Measurements from ENCODE around the gene HDAC4.

Gene HDAC4

DNA sequence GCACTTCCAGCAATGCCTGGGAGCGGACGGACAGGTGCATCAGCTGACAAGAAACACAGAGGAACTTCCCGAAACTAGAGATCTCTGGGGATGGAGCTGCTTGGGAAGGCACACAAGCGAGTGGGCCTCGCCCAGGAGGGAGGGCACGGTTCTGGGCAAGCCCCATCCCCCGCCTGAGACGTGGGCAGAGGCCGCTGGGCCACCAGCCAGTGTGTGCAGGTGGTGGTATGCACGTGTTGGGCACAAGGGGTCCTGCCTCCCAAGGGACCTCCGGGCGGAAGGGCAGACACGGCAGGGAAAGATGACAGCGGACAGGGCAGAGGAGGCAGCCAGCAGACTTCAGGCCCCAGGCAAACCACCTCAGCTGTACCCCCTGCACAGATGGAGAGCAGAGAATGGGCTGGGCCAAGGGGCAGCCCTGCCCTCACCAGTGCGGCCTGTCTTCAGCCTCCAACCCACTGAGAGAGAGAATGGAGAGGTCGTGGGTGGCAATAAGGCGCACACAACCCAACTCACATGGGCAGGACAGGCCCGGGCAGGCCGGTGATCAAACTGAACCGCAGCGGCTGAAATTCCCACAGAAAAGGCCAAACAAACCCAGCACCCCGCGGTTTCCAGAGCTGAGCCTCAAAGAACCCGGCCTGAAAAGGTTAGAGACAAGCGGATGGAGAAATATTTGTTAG, 51.2 kb downstream of the HDAC4 start:
- no peak for DNase-seq (ENCODE audit: low read depth in 1 of 2, low spot score in 1 of 2)
- in situ Hi-C loops (cut with HindIII; ENCODE audit: low pct_unique_long_range_greater_than_20kb, low sequenced_read_pairs): no loop called here
- TF ChIP-seq JUND (IDR thresholded peaks at IDR 0.05; ENCODE audit: low read depth): no peak

DNA sequence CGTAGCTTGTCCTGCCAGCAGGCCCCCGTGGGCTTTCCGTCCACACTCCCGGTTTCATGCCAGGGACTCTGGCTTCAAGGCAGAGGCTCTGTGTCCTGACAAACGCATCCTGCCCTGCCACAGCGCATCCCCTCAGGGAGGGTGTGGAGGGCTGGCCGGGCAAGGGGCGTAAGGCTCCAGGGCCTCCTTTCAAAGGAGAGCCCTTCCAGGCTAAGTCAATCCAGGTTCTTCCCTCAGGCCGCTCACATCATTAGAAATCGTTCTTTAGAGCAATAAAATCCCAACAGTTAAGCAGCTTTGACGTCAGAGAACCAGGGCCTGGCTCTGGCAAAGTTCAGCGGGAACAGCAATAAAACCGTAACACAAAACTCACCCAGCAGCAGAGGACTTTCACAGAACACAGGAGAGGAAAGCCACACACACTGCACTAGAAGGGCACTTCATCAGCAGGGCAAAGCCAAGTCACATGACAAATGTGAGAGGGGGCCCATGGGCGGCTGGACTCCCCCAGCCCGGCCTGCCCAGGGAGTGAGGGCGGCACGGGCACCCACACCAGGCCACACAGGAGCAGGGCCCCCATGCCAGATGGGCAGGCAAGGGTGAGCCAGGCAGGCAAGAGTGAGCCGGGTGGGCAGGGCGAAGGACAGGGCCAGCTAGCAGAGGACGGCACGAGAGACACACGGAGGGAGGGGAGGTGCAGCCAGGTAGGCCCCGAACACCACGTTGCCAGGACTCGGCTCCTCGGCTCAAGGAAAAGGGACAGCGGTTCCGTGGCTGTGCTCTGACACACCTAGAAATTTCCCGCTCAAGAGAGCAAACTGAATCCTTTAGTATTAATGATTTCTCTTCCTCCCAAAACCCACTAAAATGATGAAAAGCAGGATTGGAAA, 52.0 kb downstream of the HDAC4 start:
- in situ Hi-C loops (cut with HindIII; ENCODE audit: low pct_unique_long_range_greater_than_20kb, low sequenced_read_pairs): no loop called here
- TF ChIP-seq JUND (IDR thresholded peaks at IDR 0.05; ENCODE audit: low read depth): no peak
- no peak for DNase-seq (ENCODE audit: low read depth in 1 of 2, low spot score in 1 of 2)

DNA sequence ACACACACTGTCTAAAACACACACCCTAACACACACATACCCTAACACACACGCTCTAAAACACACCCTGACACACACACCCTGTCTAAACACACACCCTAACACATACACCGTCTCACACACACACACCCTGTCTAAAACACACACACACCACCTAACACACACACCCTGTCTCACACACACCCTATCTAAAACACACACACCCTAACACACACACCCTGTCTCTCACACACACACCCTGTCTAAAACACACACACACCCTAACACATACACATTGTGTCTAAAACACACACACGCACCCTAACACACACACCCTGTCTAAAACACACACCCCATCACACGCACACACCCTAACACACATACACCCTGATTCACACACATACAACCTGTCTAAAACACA, 54.1 kb downstream of the HDAC4 start:
- no peak for DNase-seq (ENCODE audit: low read depth in 1 of 2, low spot score in 1 of 2)
- TF ChIP-seq JUND (IDR thresholded peaks at IDR 0.05; ENCODE audit: low read depth): no peak
- in situ Hi-C loops (cut with HindIII; ENCODE audit: low pct_unique_long_range_greater_than_20kb, low sequenced_read_pairs): no loop called here

DNA sequence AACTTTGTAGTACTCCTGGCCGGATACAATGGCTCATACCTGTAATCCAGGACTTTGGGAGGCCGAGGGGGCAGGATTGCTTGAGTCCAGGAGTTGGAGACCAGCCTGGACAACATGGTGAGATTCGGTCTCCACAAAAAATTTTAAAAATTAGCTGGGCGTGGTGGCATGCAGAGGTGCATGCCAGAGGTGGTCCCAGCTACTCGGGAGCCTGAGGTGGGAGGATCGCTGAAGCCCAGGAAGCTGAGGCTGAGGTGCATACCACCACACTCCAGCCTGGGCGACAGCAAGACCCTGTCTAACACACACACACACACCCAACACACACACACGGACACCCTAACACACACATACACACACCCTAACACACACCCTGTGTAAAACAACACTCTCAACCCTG, 55.6 kb downstream of the HDAC4 start:
- in situ Hi-C loops (cut with HindIII; ENCODE audit: low pct_unique_long_range_greater_than_20kb, low sequenced_read_pairs): no loop called here
- no peak for DNase-seq (ENCODE audit: low read depth in 1 of 2, low spot score in 1 of 2)
- no peak for TF ChIP-seq JUND (IDR thresholded peaks at IDR 0.05; ENCODE audit: low read depth)

DNA sequence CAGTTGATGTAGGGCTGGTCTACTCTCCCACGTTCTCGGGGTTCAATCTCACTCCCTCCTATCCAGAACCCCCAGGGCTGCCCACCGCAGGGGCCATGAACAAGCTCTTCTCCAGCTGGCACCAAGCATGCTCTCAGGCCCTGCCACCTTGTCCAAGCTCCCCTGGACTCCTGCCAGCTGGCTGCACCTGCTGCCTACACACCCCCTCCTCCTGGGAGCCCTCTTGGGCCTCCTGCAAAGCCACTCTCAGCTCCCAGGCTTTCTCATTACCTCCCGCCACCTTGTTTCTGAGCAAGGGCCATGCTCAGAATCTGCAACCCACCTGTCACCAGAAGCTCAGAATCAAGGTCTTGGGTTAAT, 56.0 kb downstream of the HDAC4 start:
- DNase-seq (ENCODE audit: low read depth in 1 of 2, low spot score in 1 of 2): no peak
- in situ Hi-C loops (cut with HindIII; ENCODE audit: low pct_unique_long_range_greater_than_20kb, low sequenced_read_pairs): no loop called here
- TF ChIP-seq JUND (IDR thresholded peaks at IDR 0.05; ENCODE audit: low read depth): no peak

DNA sequence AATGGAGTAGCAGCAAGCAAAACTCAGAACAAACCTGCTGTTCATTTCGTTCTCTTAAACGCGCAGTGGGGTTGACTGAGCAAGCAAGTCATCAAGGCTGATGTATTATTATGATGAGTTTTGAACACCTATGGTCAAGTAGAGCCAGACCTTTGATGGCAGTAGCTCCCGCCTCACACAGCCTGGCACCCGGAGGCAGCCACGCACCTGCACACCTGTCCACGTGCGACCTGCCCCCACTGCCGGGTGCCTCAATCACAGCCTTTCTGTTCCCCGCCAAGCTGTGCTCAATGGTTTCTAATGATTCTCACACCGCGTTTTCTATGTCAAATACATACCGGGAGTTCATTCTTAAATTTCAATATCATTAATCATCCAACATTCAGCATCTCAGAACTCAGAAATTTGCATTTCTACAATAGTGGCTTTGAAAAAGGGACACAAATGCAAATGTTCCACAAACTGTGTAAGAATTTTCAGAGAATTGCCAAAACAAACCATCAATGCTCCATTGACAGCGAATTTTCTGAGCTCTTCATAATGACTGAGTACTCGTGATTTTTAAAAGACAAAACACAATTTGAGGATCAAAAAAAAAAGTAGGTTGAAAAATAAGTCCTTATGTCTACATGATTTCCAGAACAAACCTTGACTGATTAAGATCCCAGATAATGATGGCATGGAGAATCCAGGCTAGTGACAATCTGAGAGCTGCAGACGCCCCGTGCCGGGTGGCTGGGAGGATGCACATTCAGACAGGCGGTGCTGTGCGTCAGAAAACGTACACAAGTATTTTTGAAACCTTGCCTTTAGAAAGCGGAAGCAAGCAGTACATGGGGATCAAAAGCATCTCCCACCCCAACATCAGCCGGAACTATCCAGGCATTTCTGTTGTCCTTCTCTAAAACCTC, 56.6 kb downstream of the HDAC4 start:
- in situ Hi-C loops (cut with HindIII; ENCODE audit: low pct_unique_long_range_greater_than_20kb, low sequenced_read_pairs): no loop called here
- TF ChIP-seq JUND (IDR thresholded peaks at IDR 0.05; ENCODE audit: low read depth): no peak

DNA sequence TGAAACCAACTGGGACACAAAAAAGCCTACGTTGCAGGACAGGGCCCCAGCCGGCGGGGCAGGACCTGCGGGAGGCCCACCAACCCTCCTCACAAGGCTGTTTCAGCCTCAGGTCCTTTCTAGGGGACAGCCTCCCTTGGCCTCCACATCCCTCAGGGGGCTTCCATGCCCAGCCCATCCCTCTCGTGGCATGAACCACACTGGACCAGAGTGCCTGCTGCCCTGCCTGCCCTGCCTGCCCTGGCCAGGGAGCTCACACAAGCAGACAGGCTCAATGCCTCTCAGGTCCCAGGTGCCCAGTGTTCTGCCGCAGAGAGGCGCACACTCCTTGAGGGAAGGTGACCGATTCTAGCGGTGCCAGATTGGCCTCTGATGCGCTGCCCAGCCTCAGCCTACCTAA, 57.4 kb downstream of the HDAC4 start:
- TF ChIP-seq JUND (IDR thresholded peaks at IDR 0.05; ENCODE audit: low read depth): no peak
- in situ Hi-C loops (cut with HindIII; ENCODE audit: low pct_unique_long_range_greater_than_20kb, low sequenced_read_pairs): no loop called here
- DNase-seq (ENCODE audit: low read depth in 1 of 2, low spot score in 1 of 2): no peak

More for the DNA sequence above, 56.6 kb downstream of the HDAC4 start:
- no peak for DNase-seq (ENCODE audit: low read depth in 1 of 2, low spot score in 1 of 2)

DNA sequence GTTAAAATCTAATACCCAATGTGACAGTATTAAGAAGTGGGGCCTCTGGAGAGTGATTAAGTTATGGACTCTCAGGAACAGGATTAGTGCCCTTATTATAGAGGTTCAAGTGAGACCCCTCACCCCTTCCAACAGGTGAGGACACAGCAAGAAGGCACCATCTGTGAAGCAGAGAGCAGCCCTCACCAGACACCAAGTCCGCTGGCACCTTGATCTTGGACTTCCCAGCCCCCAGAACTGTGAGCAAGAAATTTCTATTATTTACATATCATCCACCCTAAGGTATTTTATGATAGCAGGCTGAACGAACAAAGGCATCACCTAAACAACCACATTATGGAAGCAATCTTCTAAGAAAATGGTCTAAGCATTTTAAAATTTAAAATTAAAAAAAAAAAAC, 59.0 kb downstream of the HDAC4 start:
- no peak for DNase-seq (ENCODE audit: low read depth in 1 of 2, low spot score in 1 of 2)
- no peak for TF ChIP-seq JUND (IDR thresholded peaks at IDR 0.05; ENCODE audit: low read depth)
- in situ Hi-C loops (cut with HindIII; ENCODE audit: low pct_unique_long_range_greater_than_20kb, low sequenced_read_pairs): no loop called here

DNA sequence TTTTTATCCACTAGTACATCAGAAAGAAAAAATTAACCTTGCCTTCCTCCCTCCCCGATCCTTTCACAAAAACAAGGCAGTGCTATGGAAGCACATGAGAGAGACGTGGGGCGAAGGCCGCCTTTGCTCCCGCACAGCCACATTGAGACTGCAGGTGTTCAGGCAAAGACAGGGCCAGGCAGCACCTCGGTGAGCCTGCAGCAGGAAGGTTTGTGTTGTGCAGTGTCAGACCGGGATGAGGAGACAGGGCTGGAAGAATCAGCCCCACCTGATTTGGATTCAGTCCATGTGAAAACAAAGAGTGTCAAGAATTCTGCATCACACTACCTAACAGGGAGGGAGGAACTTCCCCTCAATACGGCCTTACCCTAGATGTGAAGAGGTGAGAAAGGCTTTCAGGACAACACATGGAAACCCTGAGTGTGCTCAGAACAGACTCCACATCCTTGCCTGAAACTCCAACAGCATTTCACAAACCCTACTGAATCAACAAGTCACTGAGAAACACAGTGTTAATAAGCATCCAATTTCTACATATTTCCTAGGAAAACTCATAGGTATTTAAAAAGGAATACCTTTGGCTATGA, 59.6 kb downstream of the HDAC4 start:
- no peak for DNase-seq (ENCODE audit: low read depth in 1 of 2, low spot score in 1 of 2)
- no peak for TF ChIP-seq JUND (IDR thresholded peaks at IDR 0.05; ENCODE audit: low read depth)
- in situ Hi-C loops (cut with HindIII; ENCODE audit: low pct_unique_long_range_greater_than_20kb, low sequenced_read_pairs): no loop called here

DNA sequence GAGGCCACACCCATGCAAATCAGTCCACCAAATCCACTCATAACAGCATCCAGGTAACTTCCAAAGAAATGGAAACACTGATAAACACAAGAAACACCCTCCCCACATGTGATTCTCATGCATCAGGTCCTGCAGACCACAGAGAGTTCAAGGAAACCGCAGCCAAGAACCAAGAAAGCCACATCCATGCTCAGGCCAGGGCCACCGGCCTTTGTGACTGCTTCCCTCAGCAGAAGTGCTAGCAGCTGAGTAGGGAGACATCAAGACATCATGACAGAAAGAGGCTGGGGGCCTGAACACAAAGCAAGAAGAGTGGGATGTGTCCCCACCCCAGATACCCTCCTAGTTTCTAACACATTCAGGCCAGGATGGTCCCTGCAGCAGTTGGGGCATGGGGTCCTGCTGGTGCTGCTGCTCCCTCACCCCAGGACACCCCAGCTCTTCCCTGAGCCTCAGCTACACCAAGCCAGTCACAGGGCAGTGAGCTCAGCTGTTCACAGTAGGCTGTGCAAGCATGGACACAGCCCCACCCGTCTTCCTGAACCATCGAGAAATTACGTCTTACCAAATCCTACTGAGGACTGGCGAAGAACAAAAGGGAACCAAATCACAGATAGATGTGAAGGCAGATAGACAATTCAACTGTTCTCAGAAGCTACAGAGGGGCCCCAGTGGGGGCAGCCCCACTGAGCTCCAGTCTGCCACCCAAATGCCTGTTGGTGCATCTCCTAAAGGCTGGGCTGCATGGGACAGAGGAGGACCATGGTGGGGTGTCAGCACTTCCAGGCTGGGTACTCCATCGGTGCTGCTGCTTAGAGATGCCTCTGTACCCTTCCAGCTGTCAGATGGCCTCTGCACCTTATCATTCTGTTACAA, 60.9 kb downstream of the HDAC4 start:
- DNase-seq (ENCODE audit: low read depth in 1 of 2, low spot score in 1 of 2): no peak
- no peak for TF ChIP-seq JUND (IDR thresholded peaks at IDR 0.05; ENCODE audit: low read depth)
- in situ Hi-C loops (cut with HindIII; ENCODE audit: low pct_unique_long_range_greater_than_20kb, low sequenced_read_pairs): no loop called here

DNA sequence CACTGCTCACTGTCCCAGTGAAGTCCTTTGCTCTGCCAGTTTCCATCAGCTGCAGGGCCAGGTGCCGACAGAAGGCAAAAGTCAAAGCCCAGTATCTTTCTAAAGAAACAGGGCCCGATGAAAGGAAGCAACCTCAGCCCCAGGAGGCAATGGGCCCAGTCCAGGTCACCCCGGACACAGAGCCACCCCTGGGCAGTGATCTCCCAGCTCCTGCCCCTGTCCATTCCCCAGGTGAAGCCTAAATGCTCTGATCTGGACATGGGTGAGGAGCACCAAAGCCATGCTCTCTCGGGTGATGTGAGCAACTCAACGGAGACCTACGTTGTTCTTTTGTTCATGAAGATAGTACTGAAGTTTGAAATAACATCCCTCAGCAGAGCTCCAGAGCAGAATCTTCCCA, 61.6 kb downstream of the HDAC4 start:
- TF ChIP-seq JUND (IDR thresholded peaks at IDR 0.05; ENCODE audit: low read depth): no peak
- in situ Hi-C loops (cut with HindIII; ENCODE audit: low pct_unique_long_range_greater_than_20kb, low sequenced_read_pairs): no loop called here
- no peak for DNase-seq (ENCODE audit: low read depth in 1 of 2, low spot score in 1 of 2)
